Lung microvascular endothelial cell (primary cell): ENCODE measurements around the gene CSNK1G1. TPM values are rescaled to one million over a fixed set of nuclear protein-coding genes. Genes with fewer than 3 reads are reported as not detected.
"Not testable (repeated sequence)": the region's sequence is repeated elsewhere in the genome, so short reads cannot be mapped to it uniquely, and the experiment has no call there.

Experiments used
- DNase-seq, 2 donors: peaks; one replicate each; pipeline versions ENCODE4 v3.0.0 to v3.0.0-alpha.2; 2010; ENCODE audit warnings: low read depth in 2 of 2
- total RNA-seq: library from RNA; depleted of rRNA; stranded (reverse); fragments of >200 nt; gene quantifications from 2 replicates; pipeline ENCODE4 v1.2.1, GENCODE V29; 2014

The CSNK1G1 gene
- total RNA-seq, 1 donor from 2014 or later, result 16.1 TPM

- DNase-seq, result no peak
Observed at GRCh38 chr15:64136347-64136746, 219.6 kb downstream of the CSNK1G1 start.

GRCh38 chr15:64134345-64134829 lies 221.6 kb downstream of the CSNK1G1 start:
- no peak for DNase-seq

DNA sequence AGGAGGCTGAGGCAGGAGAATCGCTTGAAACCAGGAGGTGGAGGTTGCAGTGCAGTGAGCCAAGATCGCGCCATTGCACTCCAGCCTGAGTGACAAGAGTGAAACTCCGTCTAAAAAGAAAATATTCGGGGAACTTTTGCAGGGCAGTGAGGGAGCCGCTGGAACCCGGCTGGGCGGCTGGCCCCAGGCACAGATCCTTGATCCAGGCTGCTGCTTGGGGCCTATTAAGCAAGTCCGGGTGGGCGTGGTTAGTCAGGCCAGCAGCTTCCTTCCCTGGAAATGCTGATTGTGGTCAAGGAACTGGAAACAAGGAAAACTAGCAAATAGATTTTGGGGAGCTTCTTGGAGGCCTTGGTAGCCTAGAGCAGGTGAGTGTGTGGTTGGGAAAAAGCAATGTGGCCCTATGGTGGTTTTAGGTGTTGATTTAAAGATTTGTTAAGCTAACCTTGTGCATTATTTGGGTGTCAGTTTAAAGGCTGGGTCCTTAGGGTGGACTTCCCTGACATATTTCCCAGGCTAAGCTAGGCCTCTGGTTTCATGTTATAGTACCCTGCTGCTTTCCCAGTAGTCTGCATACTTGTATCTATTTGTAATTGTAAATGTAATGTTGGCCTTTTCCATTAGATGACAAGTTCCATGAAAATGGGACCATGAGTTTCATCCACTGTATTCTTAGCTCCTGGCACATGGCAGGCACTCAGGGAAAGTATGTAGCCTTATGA lies 222.2 kb downstream of the CSNK1G1 start:
- no peak for DNase-seq

- DNase-seq, result no peak
Observed at GRCh38 chr15:64132217-64132616, 223.8 kb downstream of the CSNK1G1 start.

GRCh38 chr15:64131547-64131946 lies 224.4 kb downstream of the CSNK1G1 start:
- DNase-seq, result no peak

GRCh38 chr15:64130159-64130558 lies 225.8 kb downstream of the CSNK1G1 start:
- DNase-seq, result no peak

DNA sequence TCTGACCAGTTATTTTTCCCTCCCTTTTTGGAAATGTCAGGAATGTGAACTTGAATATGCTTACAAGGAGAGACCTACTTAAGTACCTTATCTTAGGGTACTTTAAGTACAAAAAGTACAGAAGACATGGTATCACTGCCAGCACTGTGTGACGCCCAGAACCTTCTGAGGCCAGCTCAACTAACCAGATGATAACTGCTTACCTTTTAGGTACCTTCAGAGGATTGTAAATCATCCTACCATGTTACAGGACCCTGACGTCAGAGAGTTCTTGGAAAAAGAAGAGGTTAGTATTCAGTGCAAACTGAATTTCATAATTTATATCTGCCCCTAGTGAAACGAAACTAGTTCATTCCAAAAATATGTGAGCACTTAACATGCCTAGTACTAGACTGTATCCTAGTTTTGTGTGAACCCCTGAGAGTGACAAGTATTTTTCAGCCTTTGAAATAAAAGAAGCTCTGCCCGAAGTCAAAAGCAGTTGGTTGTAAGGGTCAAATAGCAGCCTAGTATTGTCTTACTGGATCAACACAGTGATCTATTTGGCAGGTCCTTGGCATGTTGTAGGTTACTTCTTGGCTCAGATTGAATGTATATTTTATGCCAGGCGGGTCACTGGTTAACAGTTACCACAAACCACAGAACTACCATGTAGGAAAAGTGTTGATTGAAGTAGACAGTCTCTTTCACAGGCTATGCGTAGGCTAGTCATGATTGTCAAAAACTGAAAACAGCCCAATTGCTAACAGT lies 228.3 kb downstream of the CSNK1G1 start:
- no peak for DNase-seq

- DNase-seq, result no peak
Observed at GRCh38 chr15:64125978-64126377, 230.0 kb downstream of the CSNK1G1 start.

- DNase-seq, result no peak
Observed at GRCh38 chr15:64122936-64123351, 233.0 kb downstream of the CSNK1G1 start.

- no peak for DNase-seq
Observed at GRCh38 chr15:64122444-64122843, 233.5 kb downstream of the CSNK1G1 start.

DNA sequence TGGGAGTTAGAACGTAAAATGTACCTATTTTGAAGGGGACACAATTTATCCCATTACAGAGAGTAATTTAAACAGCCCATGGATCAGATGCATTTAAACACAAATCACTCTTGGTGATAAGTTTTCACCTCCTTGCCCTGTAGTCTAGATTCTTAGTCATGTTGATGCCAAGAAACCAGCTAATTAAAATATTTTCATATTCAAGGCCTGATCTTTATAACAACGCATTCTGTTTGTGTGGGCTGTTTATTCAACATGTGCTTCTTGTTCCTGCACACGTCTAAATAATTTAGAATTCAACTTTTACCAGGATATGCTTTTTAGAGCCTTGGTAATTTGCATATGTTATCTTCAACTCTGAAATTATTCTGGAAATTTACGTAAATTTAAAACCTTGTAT lies 234.4 kb downstream of the CSNK1G1 start:
- DNase-seq, result no peak

DNA sequence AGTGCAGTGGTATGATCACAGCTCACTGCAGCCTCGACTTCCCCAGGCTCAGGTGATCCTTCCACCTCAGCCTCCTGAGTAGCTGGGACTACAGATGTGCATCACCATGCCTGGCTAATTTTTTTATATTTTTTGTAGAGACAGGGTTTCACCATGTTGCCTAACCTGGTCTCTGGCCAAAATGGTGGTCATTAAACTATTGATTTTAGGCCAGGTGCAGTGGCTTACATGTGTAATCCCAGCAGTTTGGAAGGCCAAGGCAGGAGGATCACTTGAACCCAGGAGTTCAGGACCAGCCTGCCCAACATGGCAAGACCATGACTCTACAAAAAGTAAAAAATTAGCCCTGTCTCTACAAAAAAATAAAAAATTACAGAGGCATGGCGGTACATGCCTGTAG lies 235.7 kb downstream of the CSNK1G1 start:
- not testable (repeated sequence) for DNase-seq

GRCh38 chr15:64117759-64118487 lies 238.1 kb downstream of the CSNK1G1 start:
- no peak for DNase-seq

Other genes starting within 250 kb of the CSNK1G1 start
- under 0.01 and 0.20 TPM in 2 replicates for gene SNX22, start 204.4 kb downstream of the CSNK1G1 start, total RNA-seq
- 579 and 623 TPM in 2 replicates for gene PPIB, start 193.2 kb downstream of the CSNK1G1 start, total RNA-seq
- 4.8 and 21.1 TPM in 2 replicates for gene PCLAF, start 25.3 kb upstream of the CSNK1G1 start, total RNA-seq
- gene TRIP4, start 31.7 kb upstream of the CSNK1G1 start, total RNA-seq, result 7.0 and 10.1 TPM in 2 replicates
- gene ZNF609, start 104.4 kb upstream of the CSNK1G1 start, total RNA-seq, result 11.8 and 19.8 TPM in 2 replicates